IMR-90 (cell line): Measurements from ENCODE around the gene ESR2.

ENCODE experiments used
- BHLHE40 ChIP-seq: fragments of 150-350 bp; IDR thresholded peaks from 2 replicates; pipeline ENCODE4 v1.6.1; 2016; ENCODE audit warnings: mild to moderate bottlenecking, low read depth, low read length
- CEBPB ChIP-seq: IDR thresholded peaks from 2 replicates; pipeline ENCODE4 v1.6.1; 2012; ENCODE audit warnings: low read depth, low read length, improper control_type of control experiment
- CTCF ChIP-seq: conservative IDR thresholded peaks from 2 replicates; pipeline ENCODE4 v1.5.1; 2012; ENCODE audit warnings: mild to moderate bottlenecking, low read depth, low read length, improper control_type of control experiment
- FOS ChIP-seq: fragments of 150-350 bp; IDR thresholded peaks from 2 replicates; pipeline ENCODE4 v1.6.1; 2016; ENCODE audit warnings: low read depth, low read length
- MAFK ChIP-seq: IDR thresholded peaks from 2 replicates; pipeline ENCODE4 v1.6.1; 2012; ENCODE audit warnings: low read depth, low read length, improper control_type of control experiment
- MXI1 ChIP-seq: IDR thresholded peaks from 2 replicates; pipeline ENCODE4 v1.6.1; 2012; ENCODE audit warnings: low read depth, mild to moderate bottlenecking, low read length, moderate library complexity, borderline replicate concordance
- POLR2A ChIP-seq: IDR thresholded peaks from 2 replicates; pipeline ENCODE4 v1.6.1; 2012; ENCODE audit warnings: mild to moderate bottlenecking, low read depth, low read length
- RAD21 ChIP-seq: IDR thresholded peaks from 2 replicates; pipeline ENCODE4 v1.6.1; 2012; ENCODE audit warnings: low read length, improper control_type of control experiment
- RCOR1 ChIP-seq: IDR thresholded peaks from 2 replicates; pipeline ENCODE4 v1.6.1; 2012; ENCODE audit warnings: mild to moderate bottlenecking, low read length, improper control_type of control experiment; ENCODE audit not compliant: insufficient replicate concordance
- RFX5 ChIP-seq: IDR thresholded peaks from 2 replicates; pipeline ENCODE4 v1.8.0; 2012; ENCODE audit warnings: low read depth, mild to moderate bottlenecking, low read length, moderate library complexity
- SMC3 ChIP-seq: fragments of 150-350 bp; IDR thresholded peaks from 2 replicates; pipeline ENCODE4 v1.6.1; 2016; ENCODE audit warnings: low read depth, mild to moderate bottlenecking, antibody characterized with exemption, low read length, moderate library complexity
- USF2 ChIP-seq: fragments of 150-350 bp; IDR thresholded peaks from 2 replicates; pipeline ENCODE4 v1.6.1; 2017; ENCODE audit warnings: mild to moderate bottlenecking, antibody characterized with exemption, low read length, low read depth

GRCh38 chr14:64082837-64083236 lies 211.3 kb downstream of the ESR2 start:
- no peak for TF ChIP-seq SMC3
- TF ChIP-seq CTCF, result no peak
- no peak for TF ChIP-seq MXI1
- TF ChIP-seq POLR2A, result no peak
- TF ChIP-seq BHLHE40, result no peak
- TF ChIP-seq RAD21, result no peak
- no peak for TF ChIP-seq MAFK
- TF ChIP-seq FOS, result no peak
- TF ChIP-seq CEBPB, result no peak
- TF ChIP-seq RFX5, result no peak
- no peak for TF ChIP-seq RCOR1
- TF ChIP-seq USF2, result no peak
